GM12891 (cell line): ENCODE measurements around the gene STK24.

Experiments
- PAX5 ChIP-seq: IDR thresholded peaks from 2 replicates; pipeline ENCODE4 v1.6.1; 2011; ENCODE audit warnings: low read length, moderate library complexity, mild to moderate bottlenecking; ENCODE audit not compliant: insufficient read depth, severe bottlenecking
- POLR2A ChIP-seq: IDR thresholded peaks from 2 replicates; pipeline ENCODE4 v1.6.1; 2011; ENCODE audit warnings: low read depth, low read length, control low read depth
- TAF1 ChIP-seq: IDR thresholded peaks from 2 replicates; pipeline ENCODE4 v1.6.1; 2011; ENCODE audit warnings: low read depth, low read length, control low read depth

DNA sequence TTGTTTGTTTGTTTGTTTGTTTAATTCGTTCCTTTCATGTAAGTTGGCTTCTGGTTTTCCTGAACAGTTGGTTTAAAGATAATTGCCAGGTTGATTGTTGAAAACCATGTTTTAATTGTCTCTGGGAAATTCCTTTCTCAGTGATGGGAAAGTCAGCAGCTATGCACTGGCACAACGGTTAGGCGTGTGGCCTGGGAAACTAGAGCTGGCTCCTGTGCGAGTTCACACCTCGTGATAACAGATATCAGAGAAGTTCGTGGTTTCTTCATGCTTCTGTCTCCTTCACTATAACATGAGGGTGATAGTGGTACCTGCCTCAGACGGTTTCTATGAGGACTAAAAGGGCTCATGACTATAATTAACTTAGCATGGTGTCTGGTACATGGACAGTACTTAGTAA is 153.5 kb downstream of the STK24 start:
- TF ChIP-seq TAF1, result no peak
- no peak for TF ChIP-seq POLR2A
- no peak for TF ChIP-seq PAX5
